Measurements from ENCODE around the gene VAV2.

DNA sequence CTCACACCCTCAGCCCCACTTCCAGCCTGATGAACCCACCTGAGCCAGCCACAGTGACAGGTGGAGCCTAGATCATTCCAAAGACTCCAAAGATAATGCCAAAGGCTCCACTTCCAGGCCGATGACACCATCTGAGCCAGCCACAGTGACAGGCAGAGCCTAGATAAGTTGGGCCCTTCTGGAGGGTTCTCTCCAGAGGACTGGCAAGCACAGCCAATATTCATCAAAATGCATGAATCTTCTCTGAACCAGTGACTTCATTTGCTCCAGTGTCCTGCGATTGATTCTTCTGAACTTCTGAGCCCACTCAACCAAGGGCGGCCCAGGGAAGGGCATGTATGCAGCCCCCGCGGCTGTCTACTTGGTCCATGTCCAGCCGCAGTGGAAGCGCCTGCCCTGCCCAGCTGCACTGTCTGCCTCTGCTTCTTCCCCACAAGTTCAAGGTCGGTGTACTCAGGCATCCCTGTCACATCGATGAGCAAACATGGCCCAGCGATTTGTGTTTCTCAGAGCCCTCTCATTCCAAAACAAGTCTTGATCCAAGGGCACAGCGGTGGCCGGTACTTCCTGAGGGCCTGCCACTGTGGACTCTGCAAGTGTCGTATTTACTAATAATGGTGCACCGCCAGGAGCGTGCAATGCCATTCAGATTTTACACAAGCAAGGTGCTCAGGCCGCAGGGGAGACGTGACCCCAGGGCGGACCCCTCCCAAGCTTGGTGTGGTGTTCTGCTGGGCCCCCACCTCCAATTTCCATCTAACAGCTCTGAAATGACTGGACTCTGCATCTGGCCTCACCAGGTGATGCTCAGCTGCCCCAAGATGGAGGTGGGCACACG lies 107.0 kb downstream of the VAV2 start:
- no peak for TF ChIP-seq NFIC (IDR thresholded peaks at IDR 0.05)
- TF ChIP-seq EP300 (IDR thresholded peaks at IDR 0.05; ENCODE audit: borderline replicate concordance): no peak
- TF ChIP-seq YY1 (IDR thresholded peaks at IDR 0.05; ENCODE audit: low read depth): no peak
